GM10248 (cell line): ENCODE data around the gene GALNT2.

Experiments used
- CTCF ChIA-PET: fragments of 300-600 bp; sonication (Branson Sonifier 250); formaldehyde crosslinking; extraction: SDS; loops from one replicate; lab custom pipeline; 2021; ENCODE audit warnings: antibody characterized with exemption; lab: Yijun Ruan, JAX
- POLR2A ChIA-PET: fragments of 350-650 bp; sonication (Branson Sonifier 250); formaldehyde crosslinking; extraction: SDS; loops from one replicate; lab custom pipeline; 2020; ENCODE audit warnings: antibody characterized with exemption; lab: Yijun Ruan, JAX
- DNase-seq: peaks from one replicate; pipeline ENCODE4 v3.0.0; 2012; ENCODE audit errors: extremely low spot score
- TF ChIP-seq, protein P1 (sequence below): IDR thresholded peaks from 2 replicates; pipeline ENCODE4 v1.5.1; 2012; ENCODE audit warnings: mild to moderate bottlenecking, low read depth; ENCODE audit errors: extremely low read depth, missing control alignments, control extremely low read depth

Gene GALNT2

DNA sequence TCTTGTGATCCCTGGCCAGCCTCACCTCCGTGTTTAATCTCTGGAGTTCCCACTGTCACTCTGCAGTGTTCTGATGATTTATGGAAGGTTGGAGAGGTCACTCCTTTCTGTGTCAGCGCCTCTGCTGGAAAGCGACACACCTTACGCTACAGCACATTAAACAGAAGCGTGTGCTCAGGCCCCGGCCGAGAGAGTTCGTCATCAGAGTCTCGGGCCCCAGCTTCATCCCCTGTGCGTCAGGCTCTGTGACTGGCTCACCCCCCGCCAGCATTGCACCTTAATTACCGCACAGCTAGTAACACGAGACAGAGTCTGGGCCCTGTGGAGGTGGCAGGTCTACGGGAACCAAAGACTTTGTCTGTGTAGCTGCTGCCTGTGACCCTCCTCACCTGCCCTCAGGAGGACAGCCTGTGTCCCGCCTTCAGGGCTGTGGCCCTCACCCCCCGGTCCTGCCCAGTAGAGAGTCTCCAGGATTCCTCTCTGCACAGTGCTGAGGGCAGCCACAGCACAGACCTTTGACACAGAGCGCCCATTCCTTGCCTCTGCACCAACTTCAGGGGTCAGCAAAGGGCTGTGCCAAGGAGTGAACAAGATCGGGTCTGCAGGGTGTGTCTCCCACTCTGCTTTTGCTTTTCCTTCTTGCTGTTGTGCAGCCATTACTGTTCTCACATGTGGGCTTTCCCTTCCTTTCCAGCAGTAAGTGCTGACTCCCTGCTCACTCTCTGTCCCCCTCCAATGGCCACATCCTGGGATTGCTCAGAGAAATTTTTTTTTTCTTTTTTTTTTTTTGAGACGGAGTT lies 201.5 kb downstream of the GALNT2 start:
- CTCF ChIA-PET: interaction anchor here (0.8 to 1.5 kb wide), 4 partner anchors 9 to 158 kb away, joined by 3 read pairs; no protein-coding TSS in a partner anchor
- peak; percentile 56 for DNase-seq
- TF ChIP-seq, protein P1, sequence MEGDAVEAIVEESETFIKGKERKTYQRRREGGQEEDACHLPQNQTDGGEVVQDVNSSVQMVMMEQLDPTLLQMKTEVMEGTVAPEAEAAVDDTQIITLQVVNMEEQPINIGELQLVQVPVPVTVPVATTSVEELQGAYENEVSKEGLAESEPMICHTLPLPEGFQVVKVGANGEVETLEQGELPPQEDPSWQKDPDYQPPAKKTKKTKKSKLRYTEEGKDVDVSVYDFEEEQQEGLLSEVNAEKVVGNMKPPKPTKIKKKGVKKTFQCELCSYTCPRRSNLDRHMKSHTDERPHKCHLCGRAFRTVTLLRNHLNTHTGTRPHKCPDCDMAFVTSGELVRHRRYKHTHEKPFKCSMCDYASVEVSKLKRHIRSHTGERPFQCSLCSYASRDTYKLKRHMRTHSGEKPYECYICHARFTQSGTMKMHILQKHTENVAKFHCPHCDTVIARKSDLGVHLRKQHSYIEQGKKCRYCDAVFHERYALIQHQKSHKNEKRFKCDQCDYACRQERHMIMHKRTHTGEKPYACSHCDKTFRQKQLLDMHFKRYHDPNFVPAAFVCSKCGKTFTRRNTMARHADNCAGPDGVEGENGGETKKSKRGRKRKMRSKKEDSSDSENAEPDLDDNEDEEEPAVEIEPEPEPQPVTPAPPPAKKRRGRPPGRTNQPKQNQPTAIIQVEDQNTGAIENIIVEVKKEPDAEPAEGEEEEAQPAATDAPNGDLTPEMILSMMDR: peak; percentile 42
- POLR2A ChIA-PET: no interaction called here

DNA sequence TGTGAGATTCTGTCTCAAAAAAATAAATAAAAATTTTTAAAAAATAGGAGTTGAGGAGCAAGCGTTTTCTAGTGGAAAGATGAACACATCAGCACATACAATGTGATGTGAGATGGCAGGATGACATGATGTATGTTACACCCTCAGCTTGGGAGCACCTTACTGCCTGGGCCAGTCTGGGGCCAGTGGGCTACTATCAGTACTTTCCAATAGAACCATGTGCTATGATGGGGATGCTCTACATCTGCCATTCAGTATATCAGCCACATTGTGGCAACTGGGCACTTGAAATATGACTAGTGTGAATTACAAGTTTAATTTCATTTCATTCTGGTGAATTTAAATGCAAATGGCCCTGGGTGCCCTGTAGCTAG lies 203.1 kb downstream of the GALNT2 start:
- TF ChIP-seq, protein P1: no peak
- ChIA-PET CTCF (interaction anchor here (0.9 to 1.9 kb wide), 6 partner anchors 8 to 609 kb away, joined by 3 to 7 read pairs (median 5); partner anchors contain the start of gene GALNT2), POLR2A (no interaction called here)
- DNase-seq: no peak

DNA sequence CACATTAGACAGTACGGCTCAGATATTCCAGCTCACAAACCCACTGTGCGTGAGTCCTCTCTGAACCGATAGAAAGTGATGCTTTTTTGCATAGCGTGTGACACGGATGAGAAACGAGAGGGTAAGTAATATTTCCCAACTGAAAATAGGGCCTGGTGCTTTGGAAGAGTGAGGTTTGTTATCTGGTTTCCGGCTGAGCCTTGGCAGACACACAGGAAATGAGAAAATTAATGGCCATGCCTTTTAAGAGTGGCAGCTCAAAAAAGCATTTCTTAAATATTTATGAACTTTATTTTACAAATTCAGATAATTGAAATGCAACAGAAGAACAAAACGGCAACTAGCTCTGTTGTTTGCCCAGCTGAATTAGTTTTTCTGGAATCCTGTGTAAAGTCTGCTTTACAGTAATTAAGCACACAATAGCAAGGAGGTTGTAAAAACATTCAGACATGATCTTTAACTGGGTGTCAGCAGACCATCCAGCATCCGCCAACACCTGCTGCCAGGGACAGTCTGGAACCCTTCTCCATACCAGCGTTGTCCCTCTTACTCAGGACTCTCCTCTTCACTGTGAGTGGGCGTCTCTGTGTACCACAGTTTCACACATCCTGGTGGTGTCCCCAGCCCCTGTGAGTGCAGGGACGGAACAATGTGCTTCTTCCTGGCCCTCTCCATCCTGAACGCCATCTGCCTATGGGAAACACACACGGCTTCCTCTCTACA lies 203.7 kb downstream of the GALNT2 start:
- ChIA-PET POLR2A (no interaction called here), CTCF (interaction anchor here (1.3 to 1.9 kb wide), 5 partner anchors 9 to 610 kb away, joined by 3 to 7 read pairs (median 5); partner anchors contain the start of gene GALNT2)
- TF ChIP-seq, protein P1: no peak
- peak; percentile 47 for DNase-seq

DNA sequence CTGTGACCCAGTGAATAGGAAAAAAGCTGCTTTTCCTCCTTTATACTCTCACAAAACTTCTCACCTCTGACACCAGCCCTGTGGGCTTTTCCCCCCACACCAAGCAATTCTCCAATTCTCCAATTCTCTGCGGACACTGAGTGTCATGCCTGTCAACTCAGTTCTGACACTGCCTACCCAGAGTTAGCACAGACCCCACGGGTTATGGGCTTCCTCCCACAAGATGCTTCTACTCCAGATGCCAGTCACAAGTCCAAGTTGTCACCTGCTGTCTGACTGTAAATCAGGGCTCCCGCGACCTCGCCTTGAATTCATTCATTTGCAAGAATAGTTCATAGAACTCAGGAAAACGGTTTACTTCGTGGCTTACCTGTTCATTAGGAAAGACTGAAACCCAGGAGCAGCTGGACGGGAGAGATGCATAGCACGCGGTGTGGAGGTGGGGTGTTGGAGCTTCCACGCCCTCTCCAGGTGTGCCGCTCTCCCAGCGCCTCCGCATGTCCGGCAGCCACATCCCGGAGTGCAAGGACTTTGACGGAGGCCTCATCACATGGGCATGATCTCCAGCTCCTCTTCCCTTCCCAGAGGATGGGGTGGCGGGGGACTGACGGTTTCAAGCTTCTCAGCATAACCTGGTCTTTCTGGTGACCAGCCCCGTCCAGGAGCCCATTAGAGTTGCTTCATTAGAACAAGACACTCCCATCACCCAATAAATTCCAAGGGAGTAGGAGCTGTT lies 204.4 kb downstream of the GALNT2 start:
- no peak for DNase-seq
- CTCF ChIA-PET: interaction anchor here (1.9 kb wide), 1 partner anchor 10 kb away, joined by 5 read pairs; no protein-coding TSS in a partner anchor
- POLR2A ChIA-PET: no interaction called here
- TF ChIP-seq, protein P1: no peak

DNA sequence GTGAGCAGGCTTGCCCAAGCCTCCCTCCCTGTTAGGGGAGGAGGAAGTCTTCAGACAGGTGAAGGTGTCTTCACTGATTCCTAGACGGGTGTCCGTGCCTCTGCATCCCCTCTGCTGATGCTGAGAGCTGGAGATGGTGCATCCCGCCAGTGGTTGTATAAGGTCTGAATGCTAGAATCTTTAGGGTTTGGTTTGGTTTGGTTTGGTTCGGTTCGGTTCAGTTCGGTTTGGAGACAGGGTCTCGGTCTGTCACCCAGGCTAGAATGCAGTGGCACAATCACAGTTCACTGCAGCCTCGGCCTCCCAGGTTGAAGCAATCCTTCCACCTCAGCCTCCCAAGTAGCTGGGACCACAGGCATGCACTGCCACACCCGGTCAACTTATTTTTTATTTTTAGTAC lies 205.5 kb downstream of the GALNT2 start:
- no peak for DNase-seq
- TF ChIP-seq, protein P1: no peak
- ChIA-PET CTCF (no interaction called here), POLR2A (no interaction called here)
